HG03469 (cell line): ENCODE data around the gene PPFIBP2.
A peak's percentile ranks its signal among the peaks of the same experiment; 100 is the strongest.
"Not testable (repeated sequence)": the region's sequence is repeated elsewhere in the genome, so short reads cannot be mapped to it uniquely, and the experiment has no call there.

ENCODE experiments used
- ATAC-seq: cut with Tn5 transposase; IDR thresholded peaks from one replicate; pipeline ENCODE4 v1.9.1; 2021; ENCODE audit warnings: mild to moderate bottlenecking, moderate library complexity, moderate number of reproducible peaks; ENCODE audit not compliant: unreplicated experiment

Gene PPFIBP2

GRCh38 chr11:7655253-7656217 lies 141.7 kb downstream of the PPFIBP2 start:
- no peak for ATAC-seq

- no peak for ATAC-seq
Measured at GRCh38 chr11:7656704-7657103, 142.9 kb downstream of the PPFIBP2 start.

- no peak for ATAC-seq
Measured at GRCh38 chr11:7657306-7658025, 143.7 kb downstream of the PPFIBP2 start.

- ATAC-seq, result not testable (repeated sequence)
Measured at GRCh38 chr11:7663531-7663930, 149.7 kb downstream of the PPFIBP2 start.

GRCh38 chr11:7664867-7665266 lies 151.1 kb downstream of the PPFIBP2 start:
- no peak for ATAC-seq

- ATAC-seq, result peak; percentile 95
Measured at GRCh38 chr11:7665473-7666291, 151.9 kb downstream of the PPFIBP2 start.

- no peak for ATAC-seq
Measured at GRCh38 chr11:7666292-7666866, 152.6 kb downstream of the PPFIBP2 start.

GRCh38 chr11:7667460-7667859 lies 153.7 kb downstream of the PPFIBP2 start:
- no peak for ATAC-seq

GRCh38 chr11:7668464-7668863 lies 154.7 kb downstream of the PPFIBP2 start:
- no peak for ATAC-seq

- ATAC-seq, result no peak
Measured at GRCh38 chr11:7668911-7669310, 155.1 kb downstream of the PPFIBP2 start.

- no peak for ATAC-seq
Measured at GRCh38 chr11:7670641-7671040, 156.8 kb downstream of the PPFIBP2 start.

- ATAC-seq, result peak; percentile 54
Measured at GRCh38 chr11:7671347-7672215, 157.8 kb downstream of the PPFIBP2 start.

- no peak for ATAC-seq
Measured at GRCh38 chr11:7672276-7672959, 158.6 kb downstream of the PPFIBP2 start.

GRCh38 chr11:7672960-7673723 lies 159.3 kb downstream of the PPFIBP2 start, which contains the start of gene CYB5R2:
CYB5R2 (minus strand) TSS chr11:7673500; CDS start chr11:7672825, 675 bp downstream.
- no peak for ATAC-seq

GRCh38 chr11:7673724-7674434 lies 160.1 kb downstream of the PPFIBP2 start:
- ATAC-seq, result no peak

GRCh38 chr11:7675631-7676030 lies 161.8 kb downstream of the PPFIBP2 start:
- no peak for ATAC-seq

- no peak for ATAC-seq
Measured at GRCh38 chr11:7677071-7677470, 163.3 kb downstream of the PPFIBP2 start.

GRCh38 chr11:7677796-7678201 lies 164.0 kb downstream of the PPFIBP2 start:
- no peak for ATAC-seq
